Gastrocnemius medialis (tissue), 4 donors: Measurements from ENCODE around the gene CYREN.

Source experiments
- POLR2A ChIP-seq, 2 donors: fragments of 450-650 bp; IDR thresholded peaks; one replicate each; pipeline ENCODE4 v1.6.1; 2017; ENCODE audit warnings: antibody characterized with exemption in 2 of 2, mild to moderate bottlenecking in 2 of 2, moderate library complexity in 2 of 2
- TF ChIP-seq, protein P1 (sequence below), 5 experiments: fragments of 450-650 bp in 3 of 5; fragments of 200-600 bp in 2 of 5; sonication (generic) in 2 of 5; IDR thresholded peaks in 4 of 5; conservative IDR thresholded peaks in 1 of 5; 1 replicate in 4 of 5; 2 replicates in 1 of 5; pipeline ENCODE4 v1.5.1; 2016 to 2019; ENCODE audit warnings: antibody characterized with exemption in 5 of 5, mild to moderate bottlenecking in 3 of 5, moderate library complexity in 3 of 5

DNA sequence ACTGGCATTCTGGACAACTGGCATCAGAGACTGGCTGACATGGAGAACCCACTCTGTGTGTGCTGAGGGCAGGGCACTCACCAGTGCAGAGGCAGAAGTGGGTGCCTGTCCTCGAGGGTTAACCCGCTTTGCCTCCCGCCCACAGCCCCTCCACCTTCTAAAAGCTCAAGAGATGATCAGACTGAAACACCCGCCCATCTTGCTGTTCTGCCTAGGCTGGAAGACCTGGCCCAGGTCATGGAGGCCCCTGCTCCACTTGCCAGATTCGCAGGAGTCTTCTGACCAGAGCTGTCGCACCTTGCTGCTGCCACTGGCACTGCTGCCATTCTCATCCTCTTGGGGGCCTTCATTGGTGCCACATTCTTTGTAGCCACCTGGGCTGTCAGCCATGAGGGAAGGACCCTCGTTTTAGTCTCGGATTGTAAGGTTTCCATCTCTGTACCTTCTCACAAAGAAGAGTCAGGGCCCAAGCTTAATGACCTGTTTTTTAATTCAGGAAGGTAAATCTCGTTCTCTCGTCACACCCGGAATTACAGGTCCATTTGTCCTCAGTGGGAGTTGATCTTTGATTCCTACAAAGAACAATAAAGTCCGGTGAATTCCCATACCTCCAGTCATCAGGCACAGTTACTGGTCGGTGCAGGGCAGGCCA is 1.9 kb downstream of the CYREN start:
- no peak for TF ChIP-seq POLR2A (IDR thresholded peaks at IDR 0.05)
- TF ChIP-seq, protein P1, sequence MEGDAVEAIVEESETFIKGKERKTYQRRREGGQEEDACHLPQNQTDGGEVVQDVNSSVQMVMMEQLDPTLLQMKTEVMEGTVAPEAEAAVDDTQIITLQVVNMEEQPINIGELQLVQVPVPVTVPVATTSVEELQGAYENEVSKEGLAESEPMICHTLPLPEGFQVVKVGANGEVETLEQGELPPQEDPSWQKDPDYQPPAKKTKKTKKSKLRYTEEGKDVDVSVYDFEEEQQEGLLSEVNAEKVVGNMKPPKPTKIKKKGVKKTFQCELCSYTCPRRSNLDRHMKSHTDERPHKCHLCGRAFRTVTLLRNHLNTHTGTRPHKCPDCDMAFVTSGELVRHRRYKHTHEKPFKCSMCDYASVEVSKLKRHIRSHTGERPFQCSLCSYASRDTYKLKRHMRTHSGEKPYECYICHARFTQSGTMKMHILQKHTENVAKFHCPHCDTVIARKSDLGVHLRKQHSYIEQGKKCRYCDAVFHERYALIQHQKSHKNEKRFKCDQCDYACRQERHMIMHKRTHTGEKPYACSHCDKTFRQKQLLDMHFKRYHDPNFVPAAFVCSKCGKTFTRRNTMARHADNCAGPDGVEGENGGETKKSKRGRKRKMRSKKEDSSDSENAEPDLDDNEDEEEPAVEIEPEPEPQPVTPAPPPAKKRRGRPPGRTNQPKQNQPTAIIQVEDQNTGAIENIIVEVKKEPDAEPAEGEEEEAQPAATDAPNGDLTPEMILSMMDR (IDR thresholded peaks at IDR 0.05 in 4 of 5, conservative IDR thresholded peaks at IDR 0.05 in 1 of 5), result no peak
